ENCODE data around the gene PCDHA6.
"Not testable (repeated sequence)": the region's sequence is repeated elsewhere in the genome, so short reads cannot be mapped to it uniquely, and the experiment has no call there.

The PCDHA6 gene

GRCh38 chr5:140857177-140857986 is 29.6 kb downstream of the PCDHA6 start:
- no peak for DNase-seq (ENCODE audit: low spot score)

- no peak for DNase-seq (ENCODE audit: low spot score)
Observed at GRCh38 chr5:140857987-140858240, 30.2 kb downstream of the PCDHA6 start.

- DNase-seq (ENCODE audit: low spot score), result no peak
Observed at GRCh38 chr5:140862441-140863295, 34.9 kb downstream of the PCDHA6 start.

- peak; percentile 22 for DNase-seq (ENCODE audit: low spot score)
Observed at GRCh38 chr5:140868721-140869554, 41.2 kb downstream of the PCDHA6 start, which contains the start of gene PCDHA11. Gene PCDHA11 (plus strand): TSS chr5:140868957. CDS start chr5:140869104, 147 bp downstream.

GRCh38 chr5:140869555-140869886 is 41.8 kb downstream of the PCDHA6 start:
- no peak for DNase-seq (ENCODE audit: low spot score)

GRCh38 chr5:140870221-140871201 is 42.8 kb downstream of the PCDHA6 start:
- no peak for DNase-seq (ENCODE audit: low spot score)

GRCh38 chr5:140875085-140876065 is 47.6 kb downstream of the PCDHA6 start, which contains the start of gene PCDHA12:
Gene PCDHA12 (plus strand): TSS chr5:140875308. CDS start chr5:140875473, 165 bp downstream.
- DNase-seq (ENCODE audit: low spot score), result no peak

- DNase-seq (ENCODE audit: low spot score), result not testable (repeated sequence)
Observed at GRCh38 chr5:140876541-140877261, 48.9 kb downstream of the PCDHA6 start.

- no peak for DNase-seq (ENCODE audit: low spot score)
Observed at GRCh38 chr5:140877262-140877581, 49.5 kb downstream of the PCDHA6 start.

Data from SW480 (cell line).